Lower lobe of right lung (tissue), 2 donors: ENCODE data around the gene GIT2. TPM values are rescaled to one million over a fixed set of nuclear protein-coding genes. Genes with fewer than 3 reads are reported as not detected.
A peak's percentile ranks its signal among the peaks of the same experiment; 100 is the strongest.
"Not testable (repeated sequence)": the region's sequence is repeated elsewhere in the genome, so short reads cannot be mapped to it uniquely, and the experiment has no call there.

Experiments used
- ATAC-seq, 2 donors: fragments of 200-7000 bp; cut with Tn5 transposase; one replicate each; pipeline ENCODE4 v1.9.1; 2020 to 2022; ENCODE audit warnings: mild to moderate bottlenecking in 2 of 2, moderate library complexity in 2 of 2
- DNase-seq: peaks from one replicate; pipeline ENCODE4 v3.0.0-alpha.2; 2020
- H3K27ac ChIP-seq: fragments of 200-600 bp; one replicate; pipeline ENCODE4 v1.8.0; 2022
- H3K27me3 ChIP-seq: fragments of 200-600 bp; one replicate; pipeline ENCODE4 v1.8.0; 2022; ENCODE audit warnings: low read depth
- H3K36me3 ChIP-seq: fragments of 200-600 bp; one replicate; pipeline ENCODE4 v1.8.0; 2022; ENCODE audit warnings: mild to moderate bottlenecking
- H3K4me1 ChIP-seq: fragments of 200-600 bp; one replicate; pipeline ENCODE4 v1.8.0; 2022
- H3K4me3 ChIP-seq: fragments of 200-600 bp; one replicate; pipeline ENCODE4 v1.8.0; 2022; ENCODE audit warnings: mild to moderate bottlenecking
- H3K9me3 ChIP-seq: fragments of 200-600 bp; one replicate; pipeline ENCODE4 v1.8.0; 2022
- CTCF ChIP-seq: fragments of 200-600 bp; IDR thresholded peaks from one replicate; pipeline ENCODE4 v1.8.0; 2022; ENCODE audit warnings: antibody characterized with exemption, mild to moderate bottlenecking
- intact Hi-C: fragments of 100-400 bp; cut with DNase I; formaldehyde crosslinking; loops from one replicate; pipeline ENCODE4 v1.11.0; 2022
- total RNA-seq: library from RNA; stranded (reverse); fragmentation: NEBNext Ultra II Directional; extraction: Animal tissue kit (Norgen Biotek cat#: 25700); gene quantifications from one replicate; pipeline ENCODE4 v1.2.1, GENCODE V29; 2021
- donor health status: DM: no; HTN: yes; CAD: no; lungs with severe emphysema.

Gene GIT2
- total RNA-seq, 1 donor from 2014 or later = 62.2 TPM

- Histone ChIP-seq H3K4me3 (no peak overlapping the region), H3K36me3 (no peaks in the 10 kb centered on the region), H3K27me3 (no peaks in the 10 kb centered on the region), H3K27ac (no peak overlapping the region), H3K9me3 (no peaks in the 10 kb centered on the region), H3K4me1 (peaks cover 13% of the 10 kb centered on the region)
- intact Hi-C loops = no loop called here
- TF ChIP-seq CTCF = no peak
- ATAC-seq (no peak), DNase-seq (no peak)
These were observed 100.0 kb downstream of the GIT2 start for GRCh38 chr12:109896188-109896587.

GRCh38 chr12:109894939-109895338 is 101.2 kb downstream of the GIT2 start:
- H3K27me3 ChIP-seq = no peaks in the 10 kb centered on the region
- no peak overlapping the region for H3K27ac ChIP-seq
- intact Hi-C loops = no loop called here
- H3K36me3 ChIP-seq = no peaks in the 10 kb centered on the region
- H3K4me1 ChIP-seq = peaks cover 7% of the 10 kb centered on the region
- ATAC-seq (no peak), DNase-seq (peak; percentile 15)
- H3K9me3 ChIP-seq = no peaks in the 10 kb centered on the region
- no peak for TF ChIP-seq CTCF
- no peak overlapping the region for H3K4me3 ChIP-seq

- H3K36me3 ChIP-seq = no peaks in the 10 kb centered on the region
- H3K9me3 ChIP-seq = no peaks in the 10 kb centered on the region
- no peaks in the 10 kb centered on the region for H3K27me3 ChIP-seq
- H3K27ac ChIP-seq = no peak overlapping the region
- intact Hi-C loops = no loop called here
- ATAC-seq = peak in 1 of 2 donors; percentile 31
- DNase-seq = no peak
- no peak for TF ChIP-seq CTCF
- peaks cover 8% of the 10 kb centered on the region for H3K4me1 ChIP-seq
- H3K4me3 ChIP-seq = no peak overlapping the region
These were observed 102.7 kb downstream of the GIT2 start for GRCh38 chr12:109893261-109893995.

- no peak for ATAC-seq
- no peaks in the 10 kb centered on the region for H3K36me3 ChIP-seq
- intact Hi-C loops = no loop called here
- H3K27me3 ChIP-seq = no peaks in the 10 kb centered on the region
- H3K9me3 ChIP-seq = no peaks in the 10 kb centered on the region
- DNase-seq = no peak
- TF ChIP-seq CTCF = no peak
- peaks cover 13% of the 10 kb centered on the region for H3K4me1 ChIP-seq
- H3K4me3 ChIP-seq = no peak overlapping the region
- no peak overlapping the region for H3K27ac ChIP-seq
These were observed 103.4 kb downstream of the GIT2 start for GRCh38 chr12:109892748-109893147.

- ATAC-seq = no peak
- no peak for DNase-seq
- no peaks in the 10 kb centered on the region for H3K36me3 ChIP-seq
- H3K27me3 ChIP-seq = no peaks in the 10 kb centered on the region
- H3K27ac ChIP-seq = no peak overlapping the region
- intact Hi-C loops = no loop called here
- H3K4me1 ChIP-seq = peaks cover 17% of the 10 kb centered on the region
- no peak overlapping the region for H3K4me3 ChIP-seq
- no peaks in the 10 kb centered on the region for H3K9me3 ChIP-seq
- no peak for TF ChIP-seq CTCF
These were observed 103.9 kb downstream of the GIT2 start for GRCh38 chr12:109892165-109892715.

- ATAC-seq = not testable (repeated sequence)
These were observed 104.4 kb downstream of the GIT2 start for GRCh38 chr12:109891731-109892130.

More at GRCh38 chr12:109891731-109892130, 104.4 kb downstream of the GIT2 start:
- H3K27ac ChIP-seq, H3K27me3 ChIP-seq, intact Hi-C loops, H3K36me3 ChIP-seq, H3K4me3 ChIP-seq, DNase-seq, H3K9me3 ChIP-seq: not testable (repeated sequence)
- peaks cover 17% of the 10 kb centered on the region for H3K4me1 ChIP-seq
